Ecto neural progenitor cell (in vitro differentiated cells): ENCODE measurements around the gene OR2T1.
"Not testable (repeated sequence)": the region's sequence is repeated elsewhere in the genome, so short reads cannot be mapped to it uniquely, and the experiment has no call there.

Experiments
- DNase-seq: peaks from one replicate; pipeline ENCODE4 v3.0.0-alpha.2; 2018; ENCODE audit warnings: low spot score

The OR2T1 gene

DNA sequence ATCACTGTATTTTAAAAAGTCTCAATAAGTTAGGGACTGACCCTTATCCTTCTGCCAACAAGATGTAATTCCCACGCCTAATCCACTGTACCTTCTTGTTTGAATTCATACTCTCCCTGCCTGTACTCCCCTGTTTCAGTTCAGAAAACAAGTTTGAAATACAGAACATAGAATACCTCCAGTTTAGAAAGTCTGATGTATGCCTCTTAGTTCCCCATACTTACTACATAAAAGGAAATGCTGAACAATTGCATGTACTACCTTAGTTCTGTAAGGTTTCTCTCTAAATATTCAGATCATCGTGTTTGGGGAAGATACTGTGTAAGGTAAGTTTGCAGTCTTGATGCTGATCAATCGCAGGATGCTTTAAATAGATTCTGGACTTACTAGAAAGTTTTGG lies 33.5 kb downstream of the OR2T1 start:
- DNase-seq = not testable (repeated sequence)

DNA sequence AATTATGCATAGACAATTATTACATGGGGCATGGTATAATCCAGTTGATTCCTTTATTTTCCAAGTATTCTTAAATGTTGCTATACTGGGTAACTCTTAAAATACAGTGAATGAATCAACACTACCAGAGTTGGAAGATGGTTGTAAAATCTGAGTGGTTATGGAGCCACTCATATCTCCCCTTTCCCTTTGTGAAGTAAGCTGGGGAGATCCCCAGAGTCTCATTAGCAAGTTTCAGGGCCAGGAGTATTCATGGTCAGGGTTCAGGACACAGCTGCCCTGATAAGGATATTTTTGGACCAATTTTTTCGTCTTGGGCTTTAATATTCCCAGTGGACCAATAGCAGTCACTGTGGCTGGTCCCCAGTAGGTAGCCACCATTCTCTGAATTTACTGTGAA lies 35.8 kb downstream of the OR2T1 start:
- not testable (repeated sequence) for DNase-seq

DNA sequence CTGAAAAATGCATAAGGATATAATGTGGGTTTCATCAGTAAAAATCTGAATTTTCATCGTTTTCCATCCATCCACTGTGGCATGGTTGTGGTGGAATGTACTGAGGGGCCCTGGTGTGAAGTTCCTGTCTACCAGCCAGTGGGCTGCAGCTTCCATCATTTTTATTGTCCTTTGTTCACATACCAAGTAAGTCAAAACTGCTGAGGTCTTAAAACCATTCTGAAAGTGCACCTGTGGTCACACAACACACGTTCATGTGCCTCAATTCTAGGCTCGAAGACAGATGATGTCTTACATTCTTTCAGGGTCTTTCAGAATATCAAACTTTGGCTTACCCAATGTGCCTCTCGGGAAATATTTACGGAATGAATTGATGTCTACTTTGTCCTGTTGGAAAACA lies 36.4 kb downstream of the OR2T1 start:
- not testable (repeated sequence) for DNase-seq

DNA sequence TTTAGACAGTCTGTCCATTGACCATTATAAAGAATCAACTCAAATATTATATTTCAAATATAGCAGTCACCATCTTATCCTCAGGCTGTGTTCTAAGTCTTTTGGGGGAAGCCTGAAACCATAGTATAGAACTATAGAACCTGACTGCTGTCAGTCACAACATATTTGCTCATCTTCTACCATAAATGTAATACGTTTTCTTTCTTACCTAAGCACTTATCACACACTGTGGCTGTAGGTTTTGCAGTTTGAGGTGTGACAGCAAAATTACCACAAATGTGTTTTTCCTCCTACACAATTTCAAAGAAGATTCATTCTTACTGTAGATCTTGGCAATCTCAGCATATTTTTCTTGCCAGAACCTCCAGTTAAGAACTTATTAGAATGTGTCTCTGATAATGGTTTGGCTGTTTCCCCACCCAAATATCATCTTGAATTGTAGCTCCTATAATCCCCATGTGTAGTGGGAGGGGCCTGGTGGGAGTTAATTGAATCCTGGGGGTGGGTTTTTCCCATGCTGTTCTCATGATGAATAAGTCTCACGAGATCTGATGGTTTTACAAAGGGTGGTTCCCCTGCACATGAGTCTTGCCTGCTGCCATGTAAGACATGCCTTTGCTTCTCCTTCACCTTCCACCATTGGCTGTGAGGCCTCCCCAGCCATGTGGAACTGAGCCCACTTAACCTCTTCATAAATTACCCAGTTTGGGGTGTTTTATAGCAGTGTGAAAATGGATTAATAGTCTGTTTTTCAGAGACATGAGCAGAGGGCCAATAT lies 39.8 kb downstream of the OR2T1 start:
- not testable (repeated sequence) for DNase-seq

DNA sequence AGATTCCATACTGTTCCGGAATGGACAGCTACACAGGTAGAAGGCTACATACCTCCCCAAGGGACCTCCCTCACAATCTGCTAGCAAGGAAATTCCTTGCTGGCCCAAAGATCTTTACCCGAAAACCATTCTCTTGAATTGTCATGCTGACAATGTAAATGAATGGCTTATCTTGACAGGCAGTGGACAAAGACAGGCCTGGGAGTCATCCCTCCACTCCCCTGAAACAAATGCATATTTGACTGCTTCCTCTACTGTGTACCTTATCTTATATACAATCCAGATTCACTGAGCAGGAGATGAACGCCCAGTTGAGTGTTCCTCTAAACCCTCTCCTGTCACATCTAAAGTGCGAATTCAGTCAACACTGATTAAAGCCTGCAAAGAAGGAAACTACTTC lies 41.8 kb downstream of the OR2T1 start:
- DNase-seq = not testable (repeated sequence)

DNA sequence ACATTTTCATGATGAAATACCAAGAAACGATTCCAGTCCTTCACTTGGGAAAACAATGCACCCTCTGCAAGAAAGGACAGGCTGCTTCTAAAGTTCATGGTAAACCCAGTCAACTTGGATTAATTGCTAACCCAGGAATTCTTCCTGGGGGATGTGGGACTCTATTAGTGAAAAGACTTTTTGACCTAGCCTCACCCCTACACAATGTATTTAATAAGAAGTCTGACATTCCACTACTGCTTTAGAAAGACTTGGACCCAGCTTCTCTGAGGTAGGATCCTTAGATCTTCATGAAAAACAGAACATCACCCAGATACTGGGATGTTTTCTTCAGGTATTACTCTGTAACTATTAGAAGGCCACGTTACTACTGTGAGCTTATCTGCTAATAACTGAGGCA lies 42.6 kb downstream of the OR2T1 start, which contains the start of gene OR2T2:
OR2T2 (plus strand) TSS at position 239 of the 400 bp plus-strand sequence. CDS start 7,161 bp downstream, outside the sequence.
- DNase-seq = not testable (repeated sequence)

DNA sequence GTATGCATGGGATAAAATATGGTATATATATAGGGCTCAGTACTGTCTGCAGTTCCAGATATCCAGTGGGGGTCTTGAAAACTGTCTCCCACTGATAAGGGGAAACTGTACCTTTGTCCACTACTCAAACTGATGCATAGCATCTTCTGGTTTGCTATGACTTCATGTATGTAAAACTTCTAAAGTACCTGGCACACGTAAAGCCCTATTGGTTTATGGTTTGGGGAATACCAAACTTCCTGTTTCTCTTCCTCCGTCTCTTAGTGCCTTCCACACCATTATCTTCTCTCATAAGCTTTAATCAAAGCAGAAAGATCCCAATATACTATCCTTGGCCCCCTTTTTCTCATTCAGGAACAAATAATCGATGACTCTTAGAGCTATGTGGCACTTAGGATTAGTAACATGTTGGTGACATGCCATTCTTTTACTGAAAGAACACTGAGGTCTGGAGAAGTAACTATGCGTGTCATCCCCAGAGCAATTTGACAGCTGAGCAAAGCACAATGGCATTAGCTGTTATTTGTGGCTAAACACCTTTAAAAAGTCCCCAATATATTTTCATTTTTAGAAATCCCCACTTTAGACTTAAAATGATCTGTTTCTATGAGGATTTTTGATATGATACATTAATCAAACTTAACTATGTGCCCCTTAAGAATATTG lies 45.7 kb downstream of the OR2T1 start:
- not testable (repeated sequence) for DNase-seq

DNA sequence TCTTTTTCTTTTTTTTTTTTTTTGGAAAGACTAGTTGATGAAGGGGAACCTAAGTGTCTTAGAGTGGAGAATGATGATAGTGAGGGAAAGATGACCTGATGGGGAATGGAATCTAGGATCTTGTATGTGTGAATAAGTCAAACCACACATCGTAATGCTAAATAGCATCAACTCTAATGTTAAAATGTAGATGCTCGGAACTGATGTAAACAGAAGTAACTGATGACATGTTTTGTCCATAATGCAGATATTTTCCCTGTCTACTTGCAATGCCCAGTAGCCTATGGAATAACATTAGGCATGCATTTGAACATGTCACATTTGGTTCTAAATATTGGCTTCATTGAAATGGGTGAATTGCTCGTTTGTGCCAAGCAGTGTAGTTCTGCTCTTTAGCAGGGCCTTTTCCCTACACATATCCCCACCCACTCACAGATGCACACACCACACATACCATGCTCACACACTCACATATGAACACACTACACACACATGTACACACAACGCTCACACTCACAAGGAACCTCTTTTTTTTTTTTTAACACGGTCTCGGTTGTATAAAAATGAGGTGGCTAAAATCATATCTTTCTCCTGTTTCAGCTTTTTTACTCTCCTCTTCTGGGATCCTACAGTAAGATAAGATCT lies 47.1 kb downstream of the OR2T1 start:
- not testable (repeated sequence) for DNase-seq

DNA sequence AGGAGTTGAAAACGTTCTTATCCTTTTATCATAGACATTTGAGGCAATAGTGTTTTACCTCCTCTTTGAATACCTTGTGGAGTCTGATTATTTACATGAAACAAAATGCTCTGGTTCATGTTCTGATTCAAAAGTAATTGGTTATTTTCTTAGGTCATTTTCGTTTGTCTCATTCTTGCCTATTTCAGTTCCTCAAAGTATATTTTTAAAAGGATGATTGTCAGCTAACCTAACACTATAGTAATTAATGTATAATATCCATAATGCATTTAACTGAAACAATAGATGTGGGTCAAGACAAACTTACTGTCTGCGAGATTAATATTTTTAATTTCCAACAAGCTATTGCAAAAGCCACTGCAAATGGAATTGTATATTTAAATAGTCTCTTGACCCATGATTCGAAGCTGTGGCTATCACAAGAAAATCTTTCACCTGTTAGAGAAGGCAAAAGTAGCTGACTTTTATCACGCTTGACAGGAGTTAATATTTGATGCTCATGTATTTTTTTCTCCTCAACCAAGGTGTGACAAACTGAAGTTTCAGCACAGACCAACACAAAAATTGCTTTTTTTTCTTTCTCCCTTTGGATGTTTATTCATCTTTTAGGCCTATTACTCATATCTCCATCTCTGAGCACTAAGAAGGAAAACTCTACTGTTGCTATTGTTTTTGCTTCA lies 47.8 kb downstream of the OR2T1 start:
- DNase-seq = not testable (repeated sequence)

DNA sequence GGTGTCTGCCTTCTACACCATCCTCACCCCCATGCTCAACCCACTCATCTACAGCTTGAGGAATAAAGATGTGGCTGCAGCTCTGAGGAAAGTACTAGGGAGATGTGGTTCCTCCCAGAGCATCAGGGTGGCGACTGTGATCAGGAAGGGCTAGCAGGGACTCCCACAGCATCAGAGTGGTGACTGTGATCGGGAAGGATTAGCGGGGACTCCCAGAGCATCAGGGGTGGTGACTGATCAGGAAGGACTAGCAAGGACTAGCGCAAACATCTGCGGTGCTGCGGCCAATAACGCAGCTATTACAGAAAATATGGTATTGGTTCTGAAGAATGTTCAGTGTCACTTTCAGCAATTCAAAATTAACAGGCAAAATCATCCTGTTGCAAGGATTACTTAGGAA lies 50.8 kb downstream of the OR2T1 start:
- DNase-seq = not testable (repeated sequence)

DNA sequence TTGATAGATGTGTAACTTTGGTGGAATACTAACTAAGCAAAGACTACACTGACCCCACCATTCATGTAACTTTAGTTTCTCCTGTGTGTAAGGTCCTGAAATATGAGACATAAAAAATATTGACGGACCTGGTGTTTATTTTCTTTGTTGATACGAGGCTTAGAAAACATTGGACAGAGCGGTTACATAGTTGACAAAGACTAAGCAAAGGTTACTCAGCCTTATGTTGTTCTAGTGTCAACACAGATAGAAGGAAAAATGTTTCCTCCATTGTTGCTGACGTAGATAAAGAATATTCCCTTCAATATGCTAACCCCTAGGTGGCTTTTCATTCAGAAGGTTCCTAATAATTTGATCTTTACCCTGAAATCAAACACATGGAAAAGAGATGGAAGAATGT lies 52.2 kb downstream of the OR2T1 start:
- not testable (repeated sequence) for DNase-seq

DNA sequence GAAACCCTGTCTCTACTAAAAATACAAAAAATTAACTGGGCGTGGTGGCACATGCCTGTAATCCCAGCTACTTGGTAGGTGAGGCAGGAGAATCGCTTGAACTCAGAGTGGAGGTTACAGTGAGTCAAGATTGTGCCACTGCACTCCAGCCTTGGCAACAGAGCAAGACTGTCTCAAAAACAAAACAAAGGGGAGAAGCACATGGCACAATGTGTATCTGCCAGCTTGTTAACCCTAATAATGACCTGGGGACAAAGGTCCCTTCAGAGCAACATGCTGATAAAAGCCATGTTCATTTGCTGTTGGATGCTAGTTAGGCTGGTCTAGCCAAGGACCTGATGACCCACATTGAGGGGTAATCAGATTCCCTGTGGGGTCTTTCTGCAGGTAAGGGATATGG lies 53.8 kb downstream of the OR2T1 start:
- not testable (repeated sequence) for DNase-seq
